Mesothelial cell of epicardium (in vitro differentiated cells): ENCODE data around the gene PROB1. TPM values are rescaled to one million over a fixed set of nuclear protein-coding genes. Genes with fewer than 3 reads are reported as not detected.
A peak's percentile ranks its signal among the peaks of the same experiment; 100 is the strongest.

Source experiments
- DNase-seq, 2 experiments: peaks; one replicate each; pipeline ENCODE4 v3.0.0; 2021; ENCODE audit warnings: low spot score in 2 of 2; ENCODE audit not compliant: unreplicated experiment in 2 of 2
- H3K27ac Mint-ChIP-seq: 2 replicates; pipeline ENCODE4 v1.8.0; 2021; ENCODE audit warnings: mixed read lengths
- H3K27me3 Mint-ChIP-seq: 2 replicates; pipeline ENCODE4 v1.8.0; 2021; ENCODE audit warnings: low read depth, mixed read lengths
- H3K36me3 Mint-ChIP-seq: 2 replicates; pipeline ENCODE4 v1.8.0; 2021; ENCODE audit warnings: mixed read lengths
- H3K4me1 Mint-ChIP-seq: 2 replicates; pipeline ENCODE4 v1.8.0; 2021; ENCODE audit warnings: mixed read lengths
- H3K4me3 Mint-ChIP-seq: 2 replicates; pipeline ENCODE4 v1.8.0; 2021; ENCODE audit warnings: mild to moderate bottlenecking, moderate library complexity, mixed read lengths
- H3K9me3 Mint-ChIP-seq: 2 replicates; pipeline ENCODE4 v1.8.0; 2021; ENCODE audit warnings: mixed read lengths
- total RNA-seq: library from RNA; stranded (reverse); gene quantifications from 3 replicates; pipeline ENCODE4 v1.2.1, GENCODE V29; 2021
- TF ChIP-seq, protein P1 (sequence below): fragments of 200-600 bp; sonication (generic); IDR thresholded peaks from one replicate; pipeline ENCODE4 v1.5.0; 2021; ENCODE audit warnings: antibody characterized with exemption; ENCODE audit not compliant: unreplicated experiment

Gene PROB1
- total RNA-seq, 1 donor from 2014 or later, result 1.6 TPM

DNA sequence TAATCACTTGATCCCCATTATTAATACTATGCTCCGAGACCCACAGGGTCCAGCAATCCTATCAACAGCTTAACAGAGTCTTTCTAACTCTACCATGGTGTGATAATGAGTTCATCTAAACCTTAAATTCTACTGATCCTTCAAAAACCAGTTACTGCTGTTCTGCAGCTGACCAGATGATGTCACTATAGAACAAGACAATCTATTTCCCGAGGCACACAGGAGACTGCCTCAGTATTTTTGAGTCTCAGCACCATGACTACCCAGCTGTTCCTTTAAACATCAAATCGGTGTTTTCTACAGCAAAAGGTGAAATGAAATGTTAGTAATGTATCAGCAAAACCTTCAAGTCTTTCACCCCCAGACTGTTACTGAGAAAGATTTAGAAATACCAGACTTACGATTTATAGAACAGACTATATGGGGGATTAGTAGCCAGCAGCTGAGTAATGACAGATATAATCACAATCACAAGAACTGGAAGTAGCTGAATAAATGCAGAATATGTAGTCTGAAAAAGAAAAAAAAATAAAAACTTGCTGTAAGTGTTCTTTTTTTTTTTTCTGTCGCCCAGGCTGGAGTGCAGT, 27.5 kb upstream of the PROB1 start:
- DNase-seq, result no peak
- H3K9me3 Mint-ChIP-seq, result no peaks in the 10 kb centered on the region
- H3K4me1 Mint-ChIP-seq, result no peaks in the 10 kb centered on the region
- H3K4me3 Mint-ChIP-seq, result no peak overlapping the region
- peaks cover 40% of the 10 kb centered on the region for H3K36me3 Mint-ChIP-seq
- no peaks in the 10 kb centered on the region for H3K27me3 Mint-ChIP-seq
- TF ChIP-seq, protein P1, sequence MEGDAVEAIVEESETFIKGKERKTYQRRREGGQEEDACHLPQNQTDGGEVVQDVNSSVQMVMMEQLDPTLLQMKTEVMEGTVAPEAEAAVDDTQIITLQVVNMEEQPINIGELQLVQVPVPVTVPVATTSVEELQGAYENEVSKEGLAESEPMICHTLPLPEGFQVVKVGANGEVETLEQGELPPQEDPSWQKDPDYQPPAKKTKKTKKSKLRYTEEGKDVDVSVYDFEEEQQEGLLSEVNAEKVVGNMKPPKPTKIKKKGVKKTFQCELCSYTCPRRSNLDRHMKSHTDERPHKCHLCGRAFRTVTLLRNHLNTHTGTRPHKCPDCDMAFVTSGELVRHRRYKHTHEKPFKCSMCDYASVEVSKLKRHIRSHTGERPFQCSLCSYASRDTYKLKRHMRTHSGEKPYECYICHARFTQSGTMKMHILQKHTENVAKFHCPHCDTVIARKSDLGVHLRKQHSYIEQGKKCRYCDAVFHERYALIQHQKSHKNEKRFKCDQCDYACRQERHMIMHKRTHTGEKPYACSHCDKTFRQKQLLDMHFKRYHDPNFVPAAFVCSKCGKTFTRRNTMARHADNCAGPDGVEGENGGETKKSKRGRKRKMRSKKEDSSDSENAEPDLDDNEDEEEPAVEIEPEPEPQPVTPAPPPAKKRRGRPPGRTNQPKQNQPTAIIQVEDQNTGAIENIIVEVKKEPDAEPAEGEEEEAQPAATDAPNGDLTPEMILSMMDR, result peak; percentile 38
- H3K27ac Mint-ChIP-seq, result peak overlapping the region; percentile 62

DNA sequence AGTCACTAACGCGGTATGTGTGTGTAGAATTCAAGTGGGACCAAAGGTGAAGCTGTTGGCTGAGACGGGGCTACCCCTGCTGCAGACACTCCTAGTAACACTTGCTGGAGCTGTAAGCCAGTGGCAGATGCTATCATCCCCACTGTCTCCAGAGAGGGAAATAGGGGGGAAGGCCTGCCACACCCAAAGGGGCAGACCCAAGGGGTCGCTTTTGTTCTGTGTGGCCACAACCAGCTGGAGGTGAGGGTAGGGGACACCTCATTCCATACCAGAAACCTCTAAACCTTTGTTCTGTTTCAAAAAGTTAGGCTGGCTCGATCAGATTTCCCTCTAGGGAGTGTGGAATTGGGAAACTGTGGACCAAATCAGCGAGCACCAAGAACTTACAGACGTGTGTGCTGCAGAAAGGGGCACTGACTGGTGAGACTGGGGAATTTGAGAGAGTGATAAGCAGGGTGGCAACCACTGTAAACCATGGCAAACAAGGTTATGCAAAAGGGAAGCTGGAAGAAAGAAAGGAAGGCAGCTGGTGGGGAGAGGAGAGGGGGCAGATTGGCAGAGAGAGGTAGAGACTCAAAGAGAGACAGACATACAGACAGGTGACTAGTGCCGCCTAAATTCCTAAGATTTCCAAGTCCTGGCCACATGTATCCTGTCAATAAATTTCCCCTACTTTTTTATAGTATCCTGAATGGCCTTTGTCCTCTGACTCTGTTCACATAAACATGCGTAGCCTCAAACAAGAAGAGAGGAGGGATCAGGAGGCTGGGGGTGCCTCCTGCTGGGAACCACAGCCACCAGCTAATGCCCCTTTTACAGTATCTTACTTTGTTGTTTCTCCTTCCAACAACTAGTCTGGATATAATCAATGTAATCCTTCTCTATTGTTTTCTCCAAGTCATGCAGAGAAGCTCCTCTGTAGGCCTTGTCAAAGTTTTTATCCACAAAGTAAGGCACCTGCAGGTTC, 24.6 kb upstream of the PROB1 start:
- H3K27me3 Mint-ChIP-seq, result no peaks in the 10 kb centered on the region
- H3K4me1 Mint-ChIP-seq, result no peaks in the 10 kb centered on the region
- no peak overlapping the region for H3K27ac Mint-ChIP-seq
- no peak for DNase-seq
- H3K9me3 Mint-ChIP-seq, result no peaks in the 10 kb centered on the region
- H3K36me3 Mint-ChIP-seq, result peaks cover 34% of the 10 kb centered on the region
- H3K4me3 Mint-ChIP-seq, result no peak overlapping the region
- TF ChIP-seq, protein P1, result no peak

DNA sequence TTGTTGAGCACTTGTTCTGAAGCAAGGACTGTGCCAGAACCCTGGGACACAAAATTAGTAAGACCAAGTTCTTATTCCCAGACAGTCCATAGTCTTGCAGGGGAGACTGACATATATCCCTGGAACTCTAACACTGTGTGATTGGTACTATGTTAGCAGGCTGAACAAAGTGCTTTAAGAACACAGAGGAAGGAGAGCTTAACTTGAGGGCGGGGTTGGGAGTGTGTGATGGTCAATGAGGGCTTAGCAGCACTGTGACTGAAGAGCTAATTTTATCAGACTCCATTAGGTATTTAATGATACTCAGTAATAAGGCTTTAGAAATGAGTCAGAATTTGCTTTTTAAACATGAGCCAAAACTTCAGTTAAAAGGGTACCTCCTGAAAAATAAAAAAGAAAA, 23.9 kb upstream of the PROB1 start:
- no peak for DNase-seq
- Mint-ChIP-seq H3K4me1 (no peaks in the 10 kb centered on the region), H3K4me3 (no peak overlapping the region), H3K9me3 (no peaks in the 10 kb centered on the region), H3K27me3 (no peaks in the 10 kb centered on the region), H3K27ac (no peak overlapping the region), H3K36me3 (peaks cover 30% of the 10 kb centered on the region)
- TF ChIP-seq, protein P1, result no peak

DNA sequence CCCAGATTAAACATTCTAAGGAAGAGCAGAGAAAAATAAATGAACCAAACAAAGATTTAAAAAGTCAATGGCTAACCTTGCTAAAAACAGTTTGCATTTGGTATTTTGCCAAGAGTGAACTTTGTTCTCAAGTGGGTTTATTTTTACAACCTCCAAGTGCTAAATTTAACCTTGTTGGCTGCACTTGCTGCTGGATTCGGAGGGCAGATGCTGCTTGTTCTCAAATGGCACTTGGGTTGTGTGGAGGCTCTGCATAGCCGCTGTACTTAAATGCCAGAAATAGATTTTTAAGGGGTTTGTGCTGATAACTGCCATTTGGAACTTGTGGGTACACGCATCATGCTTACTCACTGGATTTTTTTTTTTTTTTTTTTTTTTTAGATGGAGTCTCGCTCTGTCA, 22.3 kb upstream of the PROB1 start:
- H3K9me3 Mint-ChIP-seq, result no peaks in the 10 kb centered on the region
- H3K36me3 Mint-ChIP-seq, result peaks cover 24% of the 10 kb centered on the region
- TF ChIP-seq, protein P1, result no peak
- H3K27me3 Mint-ChIP-seq, result no peaks in the 10 kb centered on the region
- no peak overlapping the region for H3K27ac Mint-ChIP-seq
- DNase-seq, result no peak
- no peak overlapping the region for H3K4me3 Mint-ChIP-seq
- no peaks in the 10 kb centered on the region for H3K4me1 Mint-ChIP-seq

DNA sequence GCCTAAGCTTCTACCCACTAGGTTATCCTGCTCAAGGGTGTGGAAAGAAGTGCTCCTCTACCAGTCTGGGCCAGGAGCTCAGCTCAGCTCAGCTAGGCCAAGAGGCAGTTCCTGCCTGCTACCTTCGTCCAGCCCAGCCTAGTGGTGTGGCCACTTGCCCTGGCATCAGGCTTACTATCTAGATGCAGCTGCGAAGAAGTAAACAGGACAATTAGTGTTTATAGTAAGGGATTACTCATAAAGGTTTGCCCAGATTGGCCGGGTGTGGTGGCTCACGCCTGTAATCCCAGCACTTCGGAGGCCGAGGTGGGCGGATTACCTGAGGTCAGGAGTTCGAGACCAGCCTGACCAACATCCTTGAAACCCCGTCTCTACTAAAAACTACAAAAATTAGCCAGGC, 21.7 kb upstream of the PROB1 start:
- TF ChIP-seq, protein P1, result no peak
- no peak overlapping the region for H3K27ac Mint-ChIP-seq
- H3K4me3 Mint-ChIP-seq, result no peak overlapping the region
- H3K4me1 Mint-ChIP-seq, result no peaks in the 10 kb centered on the region
- H3K9me3 Mint-ChIP-seq, result no peaks in the 10 kb centered on the region
- DNase-seq, result no peak
- peaks cover 23% of the 10 kb centered on the region for H3K36me3 Mint-ChIP-seq
- H3K27me3 Mint-ChIP-seq, result no peaks in the 10 kb centered on the region
